Esophagus (tissue), 2 donors: Measurements from ENCODE around the gene ULBP3. TPM values are rescaled to one million over a fixed set of nuclear protein-coding genes. Genes with fewer than 3 reads are reported as not detected.
A peak's percentile ranks its signal among the peaks of the same experiment; 100 is the strongest.
"Not testable (repeated sequence)": the region's sequence is repeated elsewhere in the genome, so short reads cannot be mapped to it uniquely, and the experiment has no call there.

Source experiments
- H3K27ac ChIP-seq, 2 donors: one replicate each; pipeline ENCODE4 v1.5.1; 2013; ENCODE audit warnings: low read depth in 2 of 2, mild to moderate bottlenecking in 2 of 2, inconsistent platforms in 1 of 2, low read length in 1 of 2, moderate library complexity in 1 of 2
- H3K27me3 ChIP-seq, 2 donors: one replicate each; pipeline ENCODE4 v1.6.1; 2013; ENCODE audit warnings: low read length in 2 of 2, control low read depth in 1 of 2, mild to moderate bottlenecking in 1 of 2; ENCODE audit not compliant: insufficient read depth in 2 of 2, control insufficient read depth in 1 of 2
- H3K36me3 ChIP-seq, 2 donors: one replicate each; pipeline ENCODE4 v1.6.1; 2013; ENCODE audit warnings: low read length in 1 of 2; ENCODE audit not compliant: control insufficient read depth in 2 of 2, insufficient read depth in 2 of 2
- H3K4me1 ChIP-seq, 2 donors: one replicate each; pipeline ENCODE4 v1.6.1; 2013; ENCODE audit warnings: low read length in 1 of 2; ENCODE audit not compliant: control insufficient read depth in 2 of 2, insufficient read depth in 2 of 2
- H3K4me3 ChIP-seq, 2 donors: one replicate each; pipeline ENCODE4 v1.5.1; 2013; ENCODE audit warnings: low read length in 2 of 2, mild to moderate bottlenecking in 2 of 2, low read depth in 1 of 2, moderate library complexity in 1 of 2
- H3K9me3 ChIP-seq, 2 donors: one replicate each; pipeline ENCODE4 v1.6.1; 2013; ENCODE audit warnings: mild to moderate bottlenecking in 2 of 2, low read depth in 1 of 2, low read length in 1 of 2, moderate library complexity in 1 of 2; ENCODE audit not compliant: control insufficient read depth in 2 of 2, insufficient read depth in 1 of 2
- WGBS, 2 donors: extraction: QIAGEN DNeasy Blood & Tissue Kit; methylation state at CpG; one replicate each; pipeline ENCODE4 v1.1.7; 2013; 5-methylcytosine and 5-hydroxymethylcytosine counted together
- polyA plus RNA-seq, 2 donors: library from polyadenylated mRNA; stranded (reverse); fragments of 200-250 nt; gene quantifications; one replicate each; pipeline ENCODE4 v1.2.3, GENCODE V29; 2013
- donor health status: healthy with polysubstance abuse.
- donor health status: Bipolar disorder and iron deficiency.

ULBP3 gene
- polyA plus RNA-seq, 2 donors, result 0.61 to 1.9 TPM

- Histone ChIP-seq H3K4me1 (no peaks in the 10 kb centered on the region), H3K27me3 (no peaks in the 10 kb centered on the region), H3K36me3 (no peaks in the 10 kb centered on the region), H3K9me3 (no peaks in the 10 kb centered on the region), H3K4me3 (no peak overlapping the region), H3K27ac (no peak overlapping the region)
- 77 to 84% methylated on average over 4 of the region's 4 CpGs for WGBS, 2 donors
Measured at GRCh38 chr6:150081702-150082101, 12.8 kb upstream of the ULBP3 start.

DNA sequence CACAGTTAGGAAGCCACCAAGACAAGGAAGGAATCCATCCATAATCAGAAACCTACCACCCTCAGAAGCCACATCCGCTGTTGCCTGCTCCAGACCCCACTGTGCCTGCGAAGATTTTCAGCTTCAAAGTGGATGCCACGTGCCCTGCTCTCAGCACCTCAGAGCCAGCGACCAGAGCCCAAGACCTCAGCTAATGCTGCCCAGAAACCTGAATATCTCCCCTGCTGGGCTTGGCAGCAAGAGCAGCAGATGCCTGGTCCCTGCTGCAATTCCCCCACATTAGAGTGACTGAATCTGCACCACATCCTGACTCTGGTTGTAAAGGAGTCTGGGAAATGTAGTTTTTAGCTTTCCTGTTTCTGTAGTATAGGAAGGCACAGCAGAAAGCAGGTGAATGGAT, 10.7 kb upstream of the ULBP3 start:
- 80 to 81% methylated on average over 4 of the region's 4 CpGs for WGBS, 2 donors
- H3K27ac ChIP-seq, result no peak overlapping the region
- H3K27me3 ChIP-seq, result no peaks in the 10 kb centered on the region
- no peaks in the 10 kb centered on the region for H3K36me3 ChIP-seq
- H3K4me1 ChIP-seq, result no peaks in the 10 kb centered on the region
- no peaks in the 10 kb centered on the region for H3K9me3 ChIP-seq
- H3K4me3 ChIP-seq, result no peak overlapping the region

DNA sequence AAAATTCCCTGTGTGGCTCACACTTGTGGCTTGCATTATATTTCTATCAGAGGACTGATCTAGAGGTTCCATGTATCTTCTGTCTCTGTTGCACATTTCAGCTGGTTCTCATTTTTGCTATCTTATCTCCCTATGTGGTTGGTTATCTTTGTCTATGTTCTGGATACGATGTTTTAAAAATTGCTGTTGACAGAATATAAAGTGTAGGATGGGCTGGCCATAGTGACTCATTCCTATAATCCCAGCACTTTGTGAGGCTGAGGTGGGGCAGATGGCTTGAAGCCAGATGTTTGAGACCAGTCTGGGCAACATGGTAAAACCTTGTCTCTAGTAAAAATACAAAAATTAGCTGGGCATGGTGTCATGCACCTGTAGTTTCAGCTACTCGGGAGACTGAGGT, 9.9 kb upstream of the ULBP3 start:
- no peaks in the 10 kb centered on the region for H3K4me1 ChIP-seq
- 47 to 52% methylated on average over 2 of the region's 2 CpGs for WGBS, 2 donors
- H3K9me3 ChIP-seq, result no peaks in the 10 kb centered on the region
- H3K27me3 ChIP-seq, result no peaks in the 10 kb centered on the region
- no peak overlapping the region for H3K4me3 ChIP-seq
- H3K36me3 ChIP-seq, result no peaks in the 10 kb centered on the region
- H3K27ac ChIP-seq, result no peak overlapping the region

GRCh38 chr6:150076196-150076893, 7.4 kb upstream of the ULBP3 start:
- WGBS, 2 donors, result 60 to 67% methylated on average over 8 of the region's 8 CpGs
- H3K4me3 ChIP-seq, result no peak overlapping the region
- no peak overlapping the region for H3K27ac ChIP-seq
- H3K27me3 ChIP-seq, result no peaks in the 10 kb centered on the region
- H3K4me1 ChIP-seq, result no peaks in the 10 kb centered on the region
- H3K9me3 ChIP-seq, result no peaks in the 10 kb centered on the region
- H3K36me3 ChIP-seq, result no peaks in the 10 kb centered on the region

- no peak overlapping the region for H3K4me3 ChIP-seq
- H3K9me3 ChIP-seq, result no peaks in the 10 kb centered on the region
- no peak overlapping the region for H3K27ac ChIP-seq
- WGBS, 2 donors, result 66 to 79% methylated on average over 2 of the region's 2 CpGs
- no peaks in the 10 kb centered on the region for H3K4me1 ChIP-seq
- no peaks in the 10 kb centered on the region for H3K36me3 ChIP-seq
- no peaks in the 10 kb centered on the region for H3K27me3 ChIP-seq
Measured at GRCh38 chr6:150075034-150075421, 6.1 kb upstream of the ULBP3 start.

DNA sequence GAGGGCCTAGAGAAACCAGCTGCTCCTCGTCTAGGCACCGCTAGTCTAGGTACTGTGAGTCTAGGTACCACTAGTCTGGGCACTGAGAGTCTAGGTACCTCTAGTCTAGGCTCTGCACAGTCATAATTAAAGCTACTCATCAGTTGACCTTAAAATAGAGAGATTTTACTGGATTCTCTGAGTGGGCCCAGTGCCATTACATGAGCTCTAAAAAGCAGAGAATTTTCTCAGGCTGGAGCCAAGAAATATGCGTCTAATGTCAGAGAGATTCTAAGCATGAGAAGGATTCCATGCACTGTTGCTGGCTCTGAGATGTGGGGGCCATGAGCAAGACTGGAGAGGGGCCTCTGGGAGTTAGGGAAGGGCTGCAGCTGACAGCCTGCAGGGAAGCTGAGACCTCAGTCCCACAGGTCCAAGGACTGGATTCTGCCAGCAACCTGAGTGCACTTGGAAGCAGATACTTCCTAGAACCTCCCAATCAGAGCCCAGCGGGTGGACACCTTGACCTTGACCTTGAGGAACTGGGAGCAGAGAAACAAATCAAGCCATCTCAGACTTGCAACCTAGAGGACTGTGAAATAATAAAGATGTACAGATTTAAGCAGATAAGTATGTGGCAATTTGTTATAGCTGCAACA, 5.6 kb upstream of the ULBP3 start:
- not testable (repeated sequence) for H3K36me3 ChIP-seq, H3K27me3 ChIP-seq, H3K9me3 ChIP-seq, H3K27ac ChIP-seq, H3K4me3 ChIP-seq, H3K4me1 ChIP-seq
- WGBS, 2 donors, result 82 to 83% methylated on average over 4 of the region's 4 CpGs

GRCh38 chr6:150072201-150072600, 3.3 kb upstream of the ULBP3 start:
- Histone ChIP-seq H3K36me3 (no peaks in the 10 kb centered on the region), H3K9me3 (no peaks in the 10 kb centered on the region), H3K4me1 (peaks cover 0 to 4% of the 10 kb centered on the region in 2 donors), H3K4me3 (no peak overlapping the region), H3K27me3 (no peaks in the 10 kb centered on the region), H3K27ac (no peak overlapping the region)
- WGBS, 2 donors, result 35 to 39% methylated on average over 8 of the region's 8 CpGs

DNA sequence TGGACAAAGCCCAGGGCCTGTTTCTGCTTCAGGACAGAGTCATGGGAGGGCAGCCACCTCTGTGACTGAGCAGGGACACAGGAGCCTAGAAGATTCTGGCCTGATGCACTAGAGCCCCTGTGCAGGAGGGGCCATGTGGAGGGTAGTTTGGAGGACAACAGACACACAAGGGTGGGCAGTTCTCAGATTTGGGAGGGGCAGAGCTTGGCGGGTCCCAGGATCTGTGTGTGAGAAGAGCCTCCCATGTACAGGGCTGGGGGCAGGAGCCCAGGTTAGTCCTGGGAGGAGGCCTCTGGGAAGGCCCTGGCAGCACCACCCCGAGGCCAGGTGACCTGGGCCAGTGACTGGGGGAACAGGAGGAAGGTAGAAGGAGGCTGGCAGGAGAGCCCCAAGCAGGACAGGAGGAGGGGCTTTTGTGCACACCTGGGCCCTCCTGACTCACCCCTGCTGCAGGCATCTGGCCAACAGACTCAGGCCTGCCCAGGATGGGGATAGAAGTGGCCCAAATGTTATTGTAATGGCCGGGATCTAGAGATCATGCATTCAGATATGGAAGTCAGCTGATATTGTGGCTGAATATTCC, 1.4 kb upstream of the ULBP3 start:
- Histone ChIP-seq H3K27me3 (no peaks in the 10 kb centered on the region), H3K27ac (no peak overlapping the region), H3K4me3 (no peak overlapping the region), H3K4me1 (peaks cover 0 to 4% of the 10 kb centered on the region in 2 donors), H3K9me3 (no peaks in the 10 kb centered on the region), H3K36me3 (peaks cover 0 to 3% of the 10 kb centered on the region in 2 donors)
- WGBS, 2 donors, result 79 to 80% methylated on average over 3 of the region's 3 CpGs

- Histone ChIP-seq H3K9me3 (no peaks in the 10 kb centered on the region), H3K4me1 (peaks cover 0 to 4% of the 10 kb centered on the region in 2 donors), H3K27ac (no peak overlapping the region), H3K27me3 (no peaks in the 10 kb centered on the region), H3K36me3 (peaks cover 2 to 3% of the 10 kb centered on the region in 2 donors), H3K4me3 (no peak overlapping the region)
- WGBS, 2 donors, result 70 to 83% methylated on average over 11 of the region's 11 CpGs
Measured at GRCh38 chr6:150069706-150070105, 785 bp upstream of the ULBP3 start.

- Histone ChIP-seq H3K9me3 (no peaks in the 10 kb centered on the region), H3K27me3 (no peaks in the 10 kb centered on the region), H3K4me1 (peaks cover 0 to 4% of the 10 kb centered on the region in 2 donors), H3K4me3 (peak overlapping the region; percentile 38 to 66), H3K27ac (no peak overlapping the region), H3K36me3 (peaks cover 3 to 7% of the 10 kb centered on the region in 2 donors)
- WGBS, 2 donors, result 55% methylated on average over 4 of the region's 4 CpGs
Measured at GRCh38 chr6:150068151-150068550, 770 bp downstream of the ULBP3 start.
